ENCODE data around the gene CETN2.

The CETN2 gene

DNA sequence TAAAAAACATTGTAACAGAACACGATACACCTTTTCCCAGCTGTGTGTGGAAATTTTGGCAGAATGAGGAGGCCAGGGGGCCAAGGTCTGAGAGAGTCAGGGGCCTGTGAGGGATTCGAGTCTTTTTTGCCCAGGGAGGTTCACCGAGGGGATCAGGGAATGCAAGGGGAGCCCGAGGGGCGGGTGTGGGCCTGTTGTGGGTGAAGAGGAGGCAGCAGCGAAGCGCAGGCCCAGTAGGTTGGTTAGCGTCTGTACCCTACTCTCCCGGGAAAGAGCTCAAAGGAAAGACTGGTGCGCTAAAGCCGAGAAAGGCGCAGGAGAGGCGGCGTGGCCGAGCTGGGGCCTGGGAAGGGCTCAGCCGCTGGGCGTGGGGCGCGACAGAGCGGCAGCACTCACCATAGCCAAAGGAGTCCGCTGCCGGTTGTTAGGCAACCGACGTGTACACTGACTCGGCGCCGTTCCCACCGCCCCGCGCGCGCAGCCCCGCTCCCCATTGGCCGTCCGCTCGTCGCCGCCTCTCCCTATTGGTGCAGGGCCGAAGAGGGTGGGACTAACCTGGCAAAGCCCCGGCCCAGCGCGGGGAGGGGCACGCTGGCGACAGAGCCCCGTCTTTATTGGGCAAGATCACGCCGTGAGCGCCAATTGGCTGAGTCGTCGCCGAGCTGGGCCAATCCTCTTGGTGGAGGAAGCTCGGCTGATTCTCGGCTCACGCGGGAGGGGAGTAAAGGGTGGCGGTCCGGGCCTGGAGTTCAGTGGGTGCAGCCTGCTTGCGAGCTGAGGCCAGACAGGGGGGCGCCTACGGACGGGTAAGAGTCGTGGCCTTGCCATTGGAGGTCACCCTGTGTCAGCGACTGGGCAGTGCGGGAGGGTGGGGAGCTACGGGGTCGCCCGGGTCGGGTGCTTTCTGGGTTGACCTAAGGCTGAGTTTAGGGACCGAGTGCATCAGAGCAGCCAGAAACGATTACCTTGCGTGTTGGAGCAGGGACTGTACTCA, at the start of gene CETN2, which contains the start of gene NSDHL:
Gene CETN2, minus strand, starts transcription at position 446 of the 994 bp plus-strand sequence. Its CDS starts 47 bp downstream, at position 399.
Gene NSDHL, plus strand, starts transcription at position 752 of the 994 bp plus-strand sequence. CDS start 15,262 bp downstream, outside the sequence.
- H3K9me3 ChIP-seq (ENCODE audit: control insufficient read depth, insufficient read depth, low read depth, low read length): no peaks in the 10 kb centered on the region
- peaks cover 0 to 47% of the 10 kb centered on the region in 2 experiments; a peak in 1 of 3 replicates for H3K36me3 ChIP-seq (ENCODE audit: control insufficient read depth in 2 of 2, insufficient read depth in 1 of 2, low read length in 2 of 2)
- peak within 1 kb of the TSS; percentile 60 for H3K4me3 ChIP-seq (ENCODE audit: low read depth, low read length)
- ChIA-PET CTCF (interaction anchor here (0.7 to 2.7 kb wide), 5 partner anchors 9 to 1694 kb away, joined by 3 to 20 read pairs (median 4); no protein-coding TSS in a partner anchor), POLR2A (interaction anchor here (0.5 to 2.0 kb wide), 9 partner anchors 9 to 193 kb away, joined by 3 to 13 read pairs (median 3); partner anchors contain the start of gene GABRQ)
- no peaks in the 10 kb centered on the region for H3K4me1 ChIP-seq (ENCODE audit: control insufficient read depth, insufficient read depth, low read length)
- peak within 1 kb of the TSS; percentile 44; the same call in 1 of the 2 replicates for H3K27ac ChIP-seq (ENCODE audit: extremely low read depth, low read depth, low read length)
- no peak for TF ChIP-seq ZNF510 (tag by site-specific recombination; IDR thresholded peaks at IDR 0.05; ENCODE audit: insufficient replicate concordance)
- TF ChIP-seq REPIN1 (tag by site-specific recombination; IDR thresholded peaks at IDR 0.05; ENCODE audit: low read depth): no peak
- TF ChIP-seq ZNF335 (tag by site-specific recombination; conservative IDR thresholded peaks at IDR 0.05): peak; percentile 72
- TF ChIP-seq GFI1B (tag by site-specific recombination; IDR thresholded peaks at IDR 0.05): no peak
- TF ChIP-seq, protein P1, sequence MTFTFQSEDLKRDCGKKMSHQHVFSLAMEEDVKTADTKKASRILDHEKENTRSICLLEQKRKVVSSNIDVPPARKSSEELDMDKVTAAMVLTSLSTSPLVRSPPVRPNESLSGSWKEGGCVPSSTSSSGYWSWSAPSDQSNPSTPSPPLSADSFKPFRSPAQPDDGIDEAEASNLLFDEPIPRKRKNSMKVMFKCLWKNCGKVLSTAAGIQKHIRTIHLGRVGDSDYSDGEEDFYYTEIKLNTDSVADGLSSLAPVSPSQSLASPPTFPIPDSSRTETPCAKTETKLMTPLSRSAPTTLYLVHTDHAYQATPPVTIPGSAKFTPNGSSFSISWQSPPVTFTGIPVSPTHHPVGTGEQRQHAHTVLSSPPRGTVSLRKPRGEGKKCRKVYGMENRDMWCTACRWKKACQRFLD (tag by site-specific recombination; IDR thresholded peaks at IDR 0.05): no peak
- TF ChIP-seq, protein P2, sequence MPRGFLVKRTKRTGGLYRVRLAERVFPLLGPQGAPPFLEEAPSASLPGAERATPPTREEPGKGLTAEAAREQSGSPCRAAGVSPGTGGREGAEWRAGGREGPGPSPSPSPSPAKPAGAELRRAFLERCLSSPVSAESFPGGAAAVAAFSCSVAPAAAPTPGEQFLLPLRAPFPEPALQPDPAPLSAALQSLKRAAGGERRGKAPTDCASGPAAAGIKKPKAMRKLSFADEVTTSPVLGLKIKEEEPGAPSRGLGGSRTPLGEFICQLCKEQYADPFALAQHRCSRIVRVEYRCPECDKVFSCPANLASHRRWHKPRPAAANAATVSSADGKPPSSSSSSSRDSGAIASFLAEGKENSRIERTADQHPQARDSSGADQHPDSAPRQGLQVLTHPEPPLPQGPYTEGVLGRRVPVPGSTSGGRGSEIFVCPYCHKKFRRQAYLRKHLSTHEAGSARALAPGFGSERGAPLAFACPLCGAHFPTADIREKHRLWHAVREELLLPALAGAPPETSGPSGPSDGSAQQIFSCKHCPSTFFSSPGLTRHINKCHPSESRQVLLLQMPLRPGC (tag by site-specific recombination; IDR thresholded peaks at IDR 0.05): no peak
- peak; percentile 80 for TF ChIP-seq MYNN (tag by site-specific recombination; IDR thresholded peaks at IDR 0.05; ENCODE audit: borderline replicate concordance)
- TF ChIP-seq ZNF248 (tag by site-specific recombination; IDR thresholded peaks at IDR 0.05): no peak
- TF ChIP-seq HOXC10 (CRISPR knock-in tag; IDR thresholded peaks at IDR 0.05): no peak
- TF ChIP-seq ZNF10 (tag by site-specific recombination; IDR thresholded peaks at IDR 0.05): no peak
- no peak for TF ChIP-seq ZFP37 (tag by site-specific recombination; IDR thresholded peaks at IDR 0.05)
- no peak for TF ChIP-seq ZNF670 (tag by site-specific recombination; IDR thresholded peaks at IDR 0.05; ENCODE audit: low read depth)
- no peak for TF ChIP-seq ZNF549 (tag by site-specific recombination; IDR thresholded peaks at IDR 0.05)
- TF ChIP-seq ZNF677 (tag by site-specific recombination; IDR thresholded peaks at IDR 0.05): no peak
- no peak for TF ChIP-seq ZNF701 (tag by site-specific recombination; IDR thresholded peaks at IDR 0.05)
- TF ChIP-seq, protein P3, sequence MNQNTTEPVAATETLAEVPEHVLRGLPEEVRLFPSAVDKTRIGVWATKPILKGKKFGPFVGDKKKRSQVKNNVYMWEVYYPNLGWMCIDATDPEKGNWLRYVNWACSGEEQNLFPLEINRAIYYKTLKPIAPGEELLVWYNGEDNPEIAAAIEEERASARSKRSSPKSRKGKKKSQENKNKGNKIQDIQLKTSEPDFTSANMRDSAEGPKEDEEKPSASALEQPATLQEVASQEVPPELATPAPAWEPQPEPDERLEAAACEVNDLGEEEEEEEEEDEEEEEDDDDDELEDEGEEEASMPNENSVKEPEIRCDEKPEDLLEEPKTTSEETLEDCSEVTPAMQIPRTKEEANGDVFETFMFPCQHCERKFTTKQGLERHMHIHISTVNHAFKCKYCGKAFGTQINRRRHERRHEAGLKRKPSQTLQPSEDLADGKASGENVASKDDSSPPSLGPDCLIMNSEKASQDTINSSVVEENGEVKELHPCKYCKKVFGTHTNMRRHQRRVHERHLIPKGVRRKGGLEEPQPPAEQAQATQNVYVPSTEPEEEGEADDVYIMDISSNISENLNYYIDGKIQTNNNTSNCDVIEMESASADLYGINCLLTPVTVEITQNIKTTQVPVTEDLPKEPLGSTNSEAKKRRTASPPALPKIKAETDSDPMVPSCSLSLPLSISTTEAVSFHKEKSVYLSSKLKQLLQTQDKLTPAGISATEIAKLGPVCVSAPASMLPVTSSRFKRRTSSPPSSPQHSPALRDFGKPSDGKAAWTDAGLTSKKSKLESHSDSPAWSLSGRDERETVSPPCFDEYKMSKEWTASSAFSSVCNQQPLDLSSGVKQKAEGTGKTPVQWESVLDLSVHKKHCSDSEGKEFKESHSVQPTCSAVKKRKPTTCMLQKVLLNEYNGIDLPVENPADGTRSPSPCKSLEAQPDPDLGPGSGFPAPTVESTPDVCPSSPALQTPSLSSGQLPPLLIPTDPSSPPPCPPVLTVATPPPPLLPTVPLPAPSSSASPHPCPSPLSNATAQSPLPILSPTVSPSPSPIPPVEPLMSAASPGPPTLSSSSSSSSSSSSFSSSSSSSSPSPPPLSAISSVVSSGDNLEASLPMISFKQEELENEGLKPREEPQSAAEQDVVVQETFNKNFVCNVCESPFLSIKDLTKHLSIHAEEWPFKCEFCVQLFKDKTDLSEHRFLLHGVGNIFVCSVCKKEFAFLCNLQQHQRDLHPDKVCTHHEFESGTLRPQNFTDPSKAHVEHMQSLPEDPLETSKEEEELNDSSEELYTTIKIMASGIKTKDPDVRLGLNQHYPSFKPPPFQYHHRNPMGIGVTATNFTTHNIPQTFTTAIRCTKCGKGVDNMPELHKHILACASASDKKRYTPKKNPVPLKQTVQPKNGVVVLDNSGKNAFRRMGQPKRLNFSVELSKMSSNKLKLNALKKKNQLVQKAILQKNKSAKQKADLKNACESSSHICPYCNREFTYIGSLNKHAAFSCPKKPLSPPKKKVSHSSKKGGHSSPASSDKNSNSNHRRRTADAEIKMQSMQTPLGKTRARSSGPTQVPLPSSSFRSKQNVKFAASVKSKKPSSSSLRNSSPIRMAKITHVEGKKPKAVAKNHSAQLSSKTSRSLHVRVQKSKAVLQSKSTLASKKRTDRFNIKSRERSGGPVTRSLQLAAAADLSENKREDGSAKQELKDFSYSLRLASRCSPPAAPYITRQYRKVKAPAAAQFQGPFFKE (tag by site-specific recombination; IDR thresholded peaks at IDR 0.05; ENCODE audit: borderline replicate concordance): no peak
- TF ChIP-seq ZNF121 (tag by site-specific recombination; IDR thresholded peaks at IDR 0.05): no peak
- TF ChIP-seq, protein P4, sequence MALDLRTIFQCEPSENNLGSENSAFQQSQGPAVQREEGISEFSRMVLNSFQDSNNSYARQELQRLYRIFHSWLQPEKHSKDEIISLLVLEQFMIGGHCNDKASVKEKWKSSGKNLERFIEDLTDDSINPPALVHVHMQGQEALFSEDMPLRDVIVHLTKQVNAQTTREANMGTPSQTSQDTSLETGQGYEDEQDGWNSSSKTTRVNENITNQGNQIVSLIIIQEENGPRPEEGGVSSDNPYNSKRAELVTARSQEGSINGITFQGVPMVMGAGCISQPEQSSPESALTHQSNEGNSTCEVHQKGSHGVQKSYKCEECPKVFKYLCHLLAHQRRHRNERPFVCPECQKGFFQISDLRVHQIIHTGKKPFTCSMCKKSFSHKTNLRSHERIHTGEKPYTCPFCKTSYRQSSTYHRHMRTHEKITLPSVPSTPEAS (tag by site-specific recombination; IDR thresholded peaks at IDR 0.05): no peak
- no peak for TF ChIP-seq SALL2 (tag by site-specific recombination; IDR thresholded peaks at IDR 0.05; ENCODE audit: borderline replicate concordance)
- TF ChIP-seq SP7 (tag by site-specific recombination; IDR thresholded peaks at IDR 0.05): 0 out of 2 replicates have a peak, but pooled peaks have one; percentile 7
- no peak for TF ChIP-seq YY2 (tag by site-specific recombination; IDR thresholded peaks at IDR 0.05)
- no peak for TF ChIP-seq KLF9 (tag by site-specific recombination; IDR thresholded peaks at IDR 0.05; ENCODE audit: low read depth)
- TF ChIP-seq, protein P5, sequence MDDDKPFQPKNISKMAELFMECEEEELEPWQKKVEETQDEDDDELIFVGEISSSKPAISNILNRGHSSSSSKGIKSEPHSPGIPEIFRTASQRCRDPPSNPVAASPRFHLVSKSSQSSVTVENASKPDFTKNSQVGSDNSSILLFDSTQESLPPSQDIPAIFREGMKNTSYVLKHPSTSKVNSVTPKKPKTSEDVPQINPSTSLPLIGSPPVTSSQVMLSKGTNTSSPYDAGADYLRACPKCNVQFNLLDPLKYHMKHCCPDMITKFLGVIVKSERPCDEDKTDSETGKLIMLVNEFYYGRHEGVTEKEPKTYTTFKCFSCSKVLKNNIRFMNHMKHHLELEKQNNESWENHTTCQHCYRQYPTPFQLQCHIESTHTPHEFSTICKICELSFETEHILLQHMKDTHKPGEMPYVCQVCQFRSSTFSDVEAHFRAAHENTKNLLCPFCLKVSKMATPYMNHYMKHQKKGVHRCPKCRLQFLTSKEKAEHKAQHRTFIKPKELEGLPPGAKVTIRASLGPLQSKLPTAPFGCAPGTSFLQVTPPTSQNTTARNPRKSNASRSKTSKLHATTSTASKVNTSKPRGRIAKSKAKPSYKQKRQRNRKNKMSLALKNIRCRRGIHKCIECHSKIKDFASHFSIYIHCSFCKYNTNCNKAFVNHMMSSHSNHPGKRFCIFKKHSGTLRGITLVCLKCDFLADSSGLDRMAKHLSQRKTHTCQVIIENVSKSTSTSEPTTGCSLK (tag by site-specific recombination; IDR thresholded peaks at IDR 0.05): no peak
- TF ChIP-seq ZNF664 (tag by site-specific recombination; IDR thresholded peaks at IDR 0.05): no peak
- TF ChIP-seq ZSCAN23 (tag by site-specific recombination; IDR thresholded peaks at IDR 0.05): no peak
